GM19372 (cell line): Measurements from ENCODE around the gene TCHP.
"Not testable (repeated sequence)": the region's sequence is repeated elsewhere in the genome, so short reads cannot be mapped to it uniquely, and the experiment has no call there.

Experiments
- ATAC-seq: cut with Tn5 transposase; IDR thresholded peaks from one replicate; pipeline ENCODE4 v1.9.1; 2021; ENCODE audit warnings: mild to moderate bottlenecking, low read depth, moderate library complexity; ENCODE audit not compliant: unreplicated experiment

The TCHP gene

GRCh38 chr12:109902891-109903418 is 2.9 kb downstream of the TCHP start:
- no peak for ATAC-seq

GRCh38 chr12:109905301-109905700 is 5.2 kb downstream of the TCHP start:
- ATAC-seq: no peak

GRCh38 chr12:109910254-109910968 is 10.3 kb downstream of the TCHP start:
- no peak for ATAC-seq

- ATAC-seq: no peak
Measured at GRCh38 chr12:109910969-109911348, 10.9 kb downstream of the TCHP start.

GRCh38 chr12:109912855-109913321 is 12.8 kb downstream of the TCHP start:
- no peak for ATAC-seq

- no peak for ATAC-seq
Measured at GRCh38 chr12:109914461-109914860, 14.4 kb downstream of the TCHP start.

- no peak for ATAC-seq
Measured at GRCh38 chr12:109915171-109916040, 15.3 kb downstream of the TCHP start.

GRCh38 chr12:109916045-109916444 is 16.0 kb downstream of the TCHP start:
- ATAC-seq: no peak

GRCh38 chr12:109919456-109919855 is 19.4 kb downstream of the TCHP start:
- ATAC-seq: no peak

GRCh38 chr12:109920261-109920780 is 20.2 kb downstream of the TCHP start:
- ATAC-seq: no peak

GRCh38 chr12:109921982-109922381 is 21.9 kb downstream of the TCHP start:
- no peak for ATAC-seq

- ATAC-seq: no peak
Measured at GRCh38 chr12:109923038-109923437, 23.0 kb downstream of the TCHP start.

GRCh38 chr12:109923481-109924245 is 23.6 kb downstream of the TCHP start:
- ATAC-seq: no peak

GRCh38 chr12:109925185-109925840 is 25.2 kb downstream of the TCHP start:
- no peak for ATAC-seq

- no peak for ATAC-seq
Measured at GRCh38 chr12:109926016-109926415, 25.9 kb downstream of the TCHP start.

- ATAC-seq: no peak
Measured at GRCh38 chr12:109926488-109927210, 26.6 kb downstream of the TCHP start.

GRCh38 chr12:109927622-109928021 is 27.5 kb downstream of the TCHP start:
- no peak for ATAC-seq

- ATAC-seq: no peak
Measured at GRCh38 chr12:109928058-109928656, 28.1 kb downstream of the TCHP start.

GRCh38 chr12:109929326-109929725 is 29.3 kb downstream of the TCHP start:
- not testable (repeated sequence) for ATAC-seq
